HG03196 (cell line): ENCODE measurements around the gene ME3.
"Not testable (repeated sequence)": the region's sequence is repeated elsewhere in the genome, so short reads cannot be mapped to it uniquely, and the experiment has no call there.

Source experiments
- ATAC-seq: cut with Tn5 transposase; IDR thresholded peaks from one replicate; pipeline ENCODE4 v1.9.1; 2021; ENCODE audit not compliant: unreplicated experiment

Gene ME3

GRCh38 chr11:86666193-86666592, 6.2 kb downstream of the ME3 start:
- no peak for ATAC-seq

DNA sequence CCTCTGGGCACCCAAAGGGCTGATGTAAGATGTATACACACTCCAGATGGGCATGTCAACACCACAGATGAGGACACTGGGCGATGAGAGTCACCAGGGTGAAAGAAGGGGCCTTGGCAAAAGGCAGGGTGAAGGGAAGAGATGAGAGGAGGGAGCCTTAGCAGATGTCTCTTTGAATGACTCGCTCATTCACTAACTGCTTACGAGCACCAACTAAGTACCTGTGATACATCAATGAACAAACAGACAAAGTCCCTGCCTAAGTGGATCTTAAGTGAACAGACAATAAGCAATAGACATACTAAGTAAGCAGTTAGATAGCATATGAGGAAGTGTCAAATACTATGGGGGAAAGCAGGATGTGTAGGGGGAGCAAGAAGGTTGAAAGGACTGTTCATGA, 7.5 kb downstream of the ME3 start:
- no peak for ATAC-seq

DNA sequence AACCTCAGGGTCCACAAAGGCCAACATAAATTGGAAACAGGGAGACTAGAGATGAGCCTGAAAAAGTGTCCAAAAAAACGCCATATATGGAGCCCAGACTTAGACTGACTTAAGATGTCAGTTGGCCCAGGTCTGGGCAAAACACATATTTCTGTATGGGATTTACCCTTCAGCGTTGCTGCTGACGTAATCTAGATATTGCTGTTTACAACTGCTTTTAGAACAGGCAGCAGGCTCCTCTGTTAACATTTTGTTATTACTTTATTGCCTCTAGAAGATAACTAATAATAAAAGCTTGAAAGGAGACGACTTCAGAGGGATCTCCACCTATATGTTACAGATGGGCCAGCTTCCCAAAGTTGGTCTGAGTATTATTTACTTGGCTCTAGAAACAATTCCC, 8.7 kb downstream of the ME3 start:
- ATAC-seq = no peak

DNA sequence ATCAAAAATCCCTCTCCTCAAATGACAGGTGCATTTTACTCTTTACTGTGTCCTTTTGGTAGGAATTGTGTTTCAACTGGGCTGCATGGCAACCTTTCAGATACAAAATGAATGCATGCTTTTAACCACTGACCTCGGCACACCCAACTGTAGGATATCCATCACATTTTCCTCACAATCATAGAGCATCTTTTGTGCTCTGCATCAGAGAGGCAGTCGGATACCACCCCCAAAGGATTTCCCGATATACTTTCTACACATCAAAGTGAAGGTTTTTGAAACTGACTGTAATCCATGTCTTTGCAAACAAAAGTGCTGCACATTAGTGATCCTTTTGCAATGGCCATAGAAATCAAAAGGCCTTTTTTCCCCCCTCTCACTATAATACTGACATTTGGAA, 9.1 kb downstream of the ME3 start:
- no peak for ATAC-seq

- ATAC-seq = no peak
Observed at GRCh38 chr11:86660736-86661135, 11.7 kb downstream of the ME3 start.

- ATAC-seq = no peak
Observed at GRCh38 chr11:86660088-86660487, 12.3 kb downstream of the ME3 start.

DNA sequence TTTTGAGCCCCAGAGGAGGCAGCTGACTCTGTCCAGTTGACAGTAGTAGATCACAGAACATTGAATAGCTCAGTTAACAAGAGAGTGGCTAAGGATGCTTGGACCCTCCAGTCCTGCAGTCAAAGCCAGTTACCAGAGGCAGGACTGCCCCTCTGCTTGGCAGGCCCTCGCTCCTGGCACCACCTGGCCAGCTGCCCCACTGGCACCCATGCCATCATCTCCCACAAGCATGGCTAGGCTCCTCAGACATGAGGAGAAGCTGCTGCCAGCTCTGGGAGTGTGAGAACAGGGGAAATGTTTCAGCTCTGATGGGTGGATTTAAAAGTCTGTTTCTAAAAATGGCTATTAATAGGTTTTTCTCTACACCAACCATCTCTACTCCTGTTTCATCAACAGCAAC, 13.9 kb downstream of the ME3 start:
- ATAC-seq = no peak

- not testable (repeated sequence) for ATAC-seq
Observed at GRCh38 chr11:86645212-86645611, 27.2 kb downstream of the ME3 start.

GRCh38 chr11:86644291-86644690, 28.1 kb downstream of the ME3 start:
- no peak for ATAC-seq

DNA sequence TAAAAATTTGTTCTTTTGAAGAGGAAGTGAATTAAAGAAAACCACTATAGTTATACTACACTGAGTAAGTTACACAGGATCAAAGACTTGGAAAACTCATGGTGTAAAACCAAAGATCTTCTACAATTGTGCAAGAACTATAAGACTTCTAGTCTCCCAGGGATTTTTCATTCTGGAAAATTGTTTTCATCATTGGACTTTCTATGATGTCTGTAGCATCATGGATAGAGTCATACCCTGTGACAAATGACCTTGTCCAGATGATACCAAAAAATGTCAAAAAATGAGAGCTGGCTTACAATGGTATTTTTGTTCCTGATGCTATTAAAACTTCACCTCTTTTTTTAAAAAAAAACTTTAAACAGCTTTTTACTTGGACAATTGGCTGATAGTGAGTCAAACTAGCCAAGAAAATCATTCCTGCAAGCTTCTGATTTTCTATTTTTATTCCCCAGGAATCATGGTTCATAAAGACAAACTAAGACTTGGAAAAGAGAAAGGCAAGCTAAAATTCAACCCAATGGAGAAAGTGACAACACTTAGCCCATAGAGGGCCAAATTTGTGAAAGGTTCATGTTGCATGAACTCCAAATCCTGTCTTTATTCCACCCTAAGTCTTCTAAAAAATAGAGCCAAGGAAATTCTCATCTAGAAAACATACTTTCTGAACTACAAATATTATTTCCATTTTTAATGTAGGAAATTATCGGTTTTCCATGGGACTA, 30.7 kb downstream of the ME3 start:
- ATAC-seq = no peak

DNA sequence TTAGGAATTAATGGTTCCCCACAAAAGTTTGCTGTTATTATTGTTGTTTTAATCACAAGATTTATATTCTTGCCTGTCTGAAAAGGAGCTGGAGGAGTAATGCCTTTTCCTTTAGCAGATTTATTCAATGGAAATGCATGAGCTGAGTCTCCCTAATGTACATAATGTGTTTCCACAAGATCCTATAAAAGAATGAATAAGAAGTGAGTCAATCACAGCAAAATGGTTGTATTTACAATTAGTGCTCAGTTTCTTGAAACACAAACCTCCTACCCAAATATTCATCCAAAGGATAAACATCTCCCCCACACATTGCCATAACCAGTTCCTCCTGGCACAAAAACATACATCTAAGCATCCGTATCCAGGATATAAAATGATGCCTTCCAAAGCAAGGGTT, 33.3 kb downstream of the ME3 start:
- ATAC-seq = no peak

DNA sequence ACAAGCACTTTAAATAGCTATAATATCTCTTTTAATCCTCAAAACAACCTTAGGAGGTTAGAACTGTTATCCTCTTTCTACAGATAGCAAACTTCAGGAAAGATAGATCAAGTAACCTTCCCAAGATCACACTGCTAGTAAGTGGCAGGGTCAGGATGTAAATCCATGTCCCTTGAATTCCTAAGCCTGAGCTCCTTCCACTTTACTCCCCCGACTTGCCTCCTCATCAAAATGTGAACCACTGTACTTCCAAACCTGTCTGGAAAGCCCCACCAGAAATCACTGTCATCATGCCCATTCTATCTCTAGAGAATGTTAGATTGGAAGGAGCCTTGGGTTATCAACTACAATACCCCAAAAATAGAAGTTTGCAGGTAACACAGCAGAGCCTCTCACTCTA, 33.7 kb downstream of the ME3 start:
- ATAC-seq = no peak

- no peak for ATAC-seq
Observed at GRCh38 chr11:86637988-86638387, 34.4 kb downstream of the ME3 start.

- ATAC-seq = no peak
Observed at GRCh38 chr11:86636275-86636674, 36.1 kb downstream of the ME3 start.

DNA sequence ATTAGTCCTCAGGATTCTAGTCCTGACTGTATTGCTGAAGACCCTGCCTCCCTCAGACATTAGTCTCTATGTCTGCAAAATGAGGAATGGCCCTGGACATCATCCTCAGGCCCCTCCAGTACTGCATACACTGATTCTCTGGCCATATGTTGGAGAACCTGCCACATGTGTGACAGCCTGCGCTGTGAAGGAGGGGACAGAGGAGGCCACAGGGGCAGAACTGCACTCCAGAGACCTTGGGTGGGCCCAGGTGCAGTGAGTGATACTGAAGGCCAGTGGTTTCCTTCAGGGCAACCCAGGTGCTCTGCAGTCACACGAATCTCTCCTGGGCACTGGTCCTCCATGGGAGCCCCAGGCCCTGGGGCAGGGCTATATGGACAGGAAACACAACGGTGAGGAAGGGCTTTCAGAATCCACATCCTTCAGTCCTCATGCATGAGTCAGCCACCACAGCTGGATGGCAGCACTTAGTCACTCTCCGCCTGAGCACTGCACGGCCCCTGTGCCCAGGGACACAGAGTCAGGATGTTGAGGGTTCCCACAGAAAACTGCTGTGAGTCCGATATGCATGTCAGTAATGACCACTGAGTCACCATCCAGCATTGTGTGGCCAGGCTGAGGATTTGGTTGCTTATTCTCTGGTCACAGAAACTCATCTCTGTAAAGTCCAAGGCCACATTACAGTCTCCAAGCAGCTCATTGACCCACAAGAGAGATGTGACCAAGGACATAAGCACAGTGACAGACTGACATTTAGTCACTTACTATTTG, 39.7 kb downstream of the ME3 start:
- peak; percentile 84 for ATAC-seq

DNA sequence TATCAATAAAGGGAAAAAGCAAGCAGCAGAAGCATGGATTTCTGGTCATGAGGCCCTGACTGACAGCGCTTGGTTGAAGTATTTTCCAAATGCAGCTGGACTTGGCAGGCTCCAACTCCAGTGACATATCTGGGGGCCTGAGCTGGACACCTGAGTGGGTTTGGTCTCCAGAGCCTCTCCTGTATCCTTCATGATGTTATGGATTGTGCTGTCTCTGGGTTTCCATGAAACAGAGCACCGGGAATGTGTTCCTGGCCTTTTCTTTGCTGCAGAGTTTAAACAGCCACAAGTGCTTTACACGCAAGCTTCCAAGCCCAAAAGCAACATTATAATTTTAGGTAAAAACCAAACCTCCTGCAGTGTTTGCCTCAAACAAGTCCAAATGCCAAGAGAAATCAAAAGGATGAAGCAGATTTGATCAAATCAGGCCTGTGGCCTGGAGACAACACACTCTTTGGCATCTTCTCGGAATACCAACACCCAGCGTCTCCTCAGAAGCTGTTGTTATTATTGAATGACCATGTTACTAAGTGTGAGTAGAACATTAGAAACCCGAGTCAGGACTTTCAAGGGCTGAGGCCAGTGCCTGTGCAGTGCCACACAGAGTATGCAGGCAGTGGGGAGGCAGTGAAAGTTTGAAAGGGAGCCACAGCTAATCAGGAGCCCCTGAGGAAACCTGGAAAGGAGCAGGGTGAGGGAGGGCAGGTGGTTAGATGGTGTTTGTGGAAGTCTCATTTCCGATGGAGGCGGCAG, 42.0 kb downstream of the ME3 start:
- no peak for ATAC-seq

DNA sequence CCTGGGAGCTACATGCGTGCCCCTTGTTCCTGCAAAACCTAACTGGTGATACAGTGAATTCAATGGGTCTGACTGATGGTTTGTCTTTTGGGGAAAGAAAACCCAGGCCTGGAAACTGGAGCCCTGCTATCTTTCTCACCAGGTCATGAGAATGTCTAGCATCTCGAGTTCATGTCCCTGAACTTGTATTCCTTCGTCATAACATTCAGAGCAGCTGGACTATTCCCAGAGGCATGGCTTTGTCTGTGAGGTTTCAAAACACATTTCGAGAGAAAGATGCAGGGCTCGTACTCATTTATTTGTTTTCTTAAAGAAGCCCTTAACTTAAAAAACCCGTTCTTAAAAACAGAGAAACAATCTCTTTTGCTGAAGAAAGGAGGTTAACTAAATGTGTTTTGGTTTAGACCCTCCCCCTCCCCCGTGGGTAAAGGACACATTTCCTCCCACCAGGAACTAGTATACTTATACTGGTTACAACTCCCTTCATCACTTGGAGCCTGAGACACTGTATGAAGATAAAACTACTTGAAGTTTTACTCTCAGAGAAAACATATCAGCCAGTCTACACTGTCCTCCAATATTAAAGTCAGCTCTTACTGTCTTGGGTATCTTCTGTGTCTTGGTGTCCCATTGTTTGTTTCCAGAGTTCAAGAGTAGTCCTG, 43.2 kb downstream of the ME3 start:
- no peak for ATAC-seq

DNA sequence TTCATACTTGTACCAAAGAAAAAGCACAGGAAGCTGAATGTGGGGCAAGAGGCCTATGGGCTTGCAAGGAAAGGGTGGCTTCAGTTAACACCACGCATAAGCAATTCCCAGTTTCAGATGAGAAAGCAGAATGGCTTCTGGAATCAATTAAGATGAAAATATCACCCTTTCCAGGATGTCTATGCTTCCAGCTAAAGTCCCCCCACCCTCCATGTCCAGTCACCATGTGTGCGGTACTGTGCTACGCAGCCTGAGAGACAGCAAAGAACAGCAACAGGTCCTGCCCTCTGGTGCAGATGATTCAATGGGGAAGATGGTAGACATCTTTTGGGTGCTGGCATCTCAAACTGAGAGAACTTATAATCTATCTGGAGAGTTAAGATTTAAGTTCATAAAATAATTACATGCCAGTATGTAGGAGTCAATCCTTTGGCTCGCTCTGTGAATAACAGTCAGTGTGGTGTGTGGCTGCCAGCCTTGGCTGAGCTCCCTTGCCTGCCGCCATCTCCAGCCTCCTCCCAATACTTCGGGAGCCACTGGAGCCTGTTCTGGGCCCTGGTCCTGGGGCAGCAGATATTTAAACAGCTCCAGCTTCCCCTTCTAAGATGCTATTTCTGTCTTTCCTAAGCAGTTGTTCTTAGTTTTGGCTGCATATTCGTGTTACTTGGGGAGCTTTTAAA, 44.5 kb downstream of the ME3 start:
- no peak for ATAC-seq

GRCh38 chr11:86625981-86626380, 46.4 kb downstream of the ME3 start:
- no peak for ATAC-seq

- ATAC-seq = no peak
Observed at GRCh38 chr11:86625544-86625943, 46.9 kb downstream of the ME3 start.

DNA sequence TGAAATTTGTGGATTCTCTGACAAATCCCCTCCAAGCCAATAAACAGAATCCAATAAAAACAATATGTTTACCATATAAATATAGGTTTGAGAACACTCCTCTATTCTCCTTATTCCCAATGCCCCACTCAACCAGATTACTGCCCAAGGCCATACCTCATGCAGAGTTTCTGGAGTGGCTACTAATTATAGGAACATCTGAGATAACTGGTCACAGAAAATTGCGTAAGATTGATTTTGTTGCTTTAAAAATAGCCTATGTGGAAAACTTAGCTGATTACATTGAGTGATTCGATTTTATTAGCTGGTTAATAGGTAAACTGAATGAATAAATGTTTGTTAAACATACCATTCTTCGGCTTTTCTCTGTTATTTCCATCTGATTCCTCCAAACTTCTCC, 48.0 kb downstream of the ME3 start:
- no peak for ATAC-seq
